HG03439 (cell line): ENCODE measurements around the gene EIF4E2.

Source experiments
- ATAC-seq: cut with Tn5 transposase; IDR thresholded peaks from one replicate; pipeline ENCODE4 v1.9.1; 2021; ENCODE audit warnings: mild to moderate bottlenecking, moderate library complexity; ENCODE audit not compliant: unreplicated experiment

EIF4E2 gene

DNA sequence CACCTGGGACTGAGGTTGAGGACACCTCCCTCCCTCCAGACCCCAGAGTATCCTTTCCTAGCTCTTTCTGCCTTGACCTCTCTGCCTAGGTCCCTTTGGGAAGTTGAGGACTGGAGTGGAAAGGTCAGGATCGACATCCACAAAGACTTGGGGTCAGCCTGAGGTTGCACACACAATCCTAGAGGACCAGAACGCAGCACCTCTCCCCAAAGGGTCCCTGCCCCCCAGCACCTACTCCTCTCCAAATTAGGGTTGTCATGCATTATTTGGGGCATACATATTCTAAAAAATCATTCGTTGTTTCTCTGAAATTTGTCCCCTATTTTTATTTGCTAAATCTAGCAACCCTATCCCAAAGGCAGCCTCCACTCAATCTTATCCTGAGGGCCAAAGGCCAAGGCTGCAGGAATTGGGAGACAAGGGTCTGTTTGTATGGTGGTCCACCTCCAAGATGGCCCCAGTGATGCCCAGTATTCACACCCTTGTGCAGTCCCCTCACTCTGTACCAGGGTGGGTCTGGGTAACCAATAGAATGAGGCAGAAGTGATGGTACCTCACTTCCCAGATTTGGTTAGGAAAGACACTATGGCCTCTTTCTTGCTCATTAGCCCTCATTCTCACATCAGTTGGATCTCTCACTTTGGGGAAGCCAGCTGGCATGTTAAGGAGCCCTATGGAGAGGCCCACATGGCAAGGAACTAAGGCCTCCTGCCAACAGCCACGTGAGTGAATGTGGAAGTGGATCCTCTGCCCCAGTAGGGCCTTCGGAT is 14.5 kb upstream of the EIF4E2 start:
- no peak for ATAC-seq

GRCh38 chr2:232537079-232537478 is 13.4 kb upstream of the EIF4E2 start:
- no peak for ATAC-seq

- ATAC-seq = no peak
These were observed 13.0 kb upstream of the EIF4E2 start for GRCh38 chr2:232537499-232537898.

- no peak for ATAC-seq
These were observed 11.8 kb upstream of the EIF4E2 start for GRCh38 chr2:232538671-232539070.

DNA sequence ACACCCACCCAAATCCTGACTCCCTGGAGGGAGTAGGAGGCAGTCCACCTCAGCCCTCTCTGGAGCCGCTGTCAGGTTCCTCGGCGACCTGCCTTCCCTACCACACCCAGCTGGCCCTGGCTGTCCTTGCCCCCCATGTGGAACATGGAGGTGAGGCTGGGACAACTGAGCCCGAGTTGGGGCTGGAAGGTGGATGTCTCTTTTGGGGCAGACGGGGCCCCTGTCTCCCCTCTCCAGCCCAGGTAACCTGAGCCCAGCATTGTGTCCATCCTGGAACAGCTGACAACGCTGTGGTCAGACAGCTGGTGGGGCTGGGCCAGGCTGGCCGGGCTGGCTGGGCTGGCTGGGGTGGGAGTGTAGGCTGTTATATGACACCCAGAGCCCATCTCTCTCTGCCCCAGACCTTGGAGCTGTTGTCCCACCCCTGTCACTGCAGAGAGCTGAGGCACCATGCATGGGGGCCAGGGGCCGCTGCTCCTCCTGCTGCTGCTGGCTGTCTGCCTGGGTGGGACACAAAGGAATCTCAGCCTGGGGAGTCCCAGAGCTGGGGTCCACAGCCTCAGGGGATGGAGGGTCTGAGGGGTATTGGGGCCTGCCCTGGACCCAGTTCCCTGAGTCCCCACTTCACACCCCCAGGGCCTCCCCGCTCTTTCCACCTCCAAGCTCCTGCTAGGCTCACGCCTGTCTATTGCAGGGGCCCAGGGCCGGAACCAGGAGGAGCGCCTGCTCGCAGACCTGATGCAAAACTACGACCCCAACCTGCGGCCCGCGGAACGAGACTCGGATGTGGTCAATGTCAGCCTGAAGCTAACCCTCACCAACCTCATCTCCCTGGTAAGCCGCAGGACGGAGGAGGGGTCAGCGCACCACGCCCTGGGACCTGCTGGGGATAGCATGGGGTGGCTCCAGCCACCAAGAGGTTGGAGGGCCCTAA is 10.9 kb upstream of the EIF4E2 start, which contains the start of gene CHRNG:
Gene CHRNG (plus strand): TSS at position 395 of the 934 bp plus-strand sequence. CDS start 56 bp downstream, at position 451.
- ATAC-seq = no peak

DNA sequence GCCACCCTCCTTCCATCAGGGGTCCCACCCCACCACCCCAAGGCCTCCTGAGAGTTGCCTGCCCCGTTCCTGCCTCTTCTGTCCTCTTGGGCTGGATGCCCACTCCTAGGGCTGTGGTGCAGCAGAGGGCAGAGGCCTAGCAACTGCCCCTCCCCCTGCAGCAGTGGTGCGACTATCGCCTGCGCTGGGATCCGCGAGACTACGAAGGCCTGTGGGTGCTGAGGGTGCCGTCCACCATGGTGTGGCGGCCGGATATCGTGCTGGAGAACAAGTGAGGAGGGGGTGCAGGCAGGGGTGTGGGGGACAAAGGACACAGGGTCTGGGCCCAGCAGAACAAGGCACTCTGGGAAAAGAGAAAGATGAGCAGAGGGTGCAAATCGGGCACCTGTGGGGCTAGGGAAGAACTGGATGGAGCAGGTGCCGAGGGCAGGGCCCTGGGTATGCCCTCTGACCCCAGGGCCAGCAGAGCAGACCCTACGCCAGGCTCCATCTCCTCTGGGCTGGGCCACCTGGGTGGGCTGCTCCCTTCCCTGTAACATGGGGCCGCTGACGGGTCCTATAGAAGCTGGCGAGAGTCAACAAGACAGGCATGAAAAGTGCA is 9.9 kb upstream of the EIF4E2 start:
- no peak for ATAC-seq

GRCh38 chr2:232541195-232541960 is 9.1 kb upstream of the EIF4E2 start:
- ATAC-seq = no peak

DNA sequence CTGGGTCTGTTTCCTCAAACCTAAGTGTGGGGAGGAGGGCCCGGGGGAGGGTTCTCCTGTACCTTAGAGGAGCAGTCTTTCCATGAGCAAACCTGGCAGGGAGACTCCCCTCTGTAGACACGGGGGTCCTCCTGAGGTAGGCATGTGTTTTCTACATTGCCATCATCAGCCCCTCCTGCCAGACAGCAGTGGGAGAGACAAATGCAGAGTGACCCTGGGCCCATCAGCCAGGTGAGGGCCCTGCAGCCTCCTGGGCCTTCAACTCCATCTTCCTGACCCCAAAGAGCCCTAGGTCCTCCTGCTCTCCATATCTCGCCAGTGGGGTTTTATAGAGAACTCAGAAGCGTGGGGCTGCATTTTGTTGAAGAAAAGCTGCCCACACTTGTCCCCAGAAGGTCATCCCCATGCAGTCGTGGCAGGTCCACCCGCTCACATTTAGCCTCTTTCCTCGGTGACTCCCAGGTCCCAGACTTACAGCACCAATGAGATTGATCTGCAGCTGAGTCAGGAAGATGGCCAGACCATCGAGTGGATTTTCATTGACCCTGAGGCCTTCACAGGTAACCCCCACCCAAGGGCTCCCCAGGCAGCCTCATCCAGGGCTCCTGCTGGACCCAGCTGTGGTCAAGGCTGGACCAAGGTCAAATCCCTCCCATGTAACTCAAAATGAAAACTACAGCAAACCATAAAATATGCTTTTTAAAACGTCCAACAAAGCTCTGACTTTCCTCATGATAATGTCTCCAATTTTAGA is 8.4 kb upstream of the EIF4E2 start:
- ATAC-seq = no peak

DNA sequence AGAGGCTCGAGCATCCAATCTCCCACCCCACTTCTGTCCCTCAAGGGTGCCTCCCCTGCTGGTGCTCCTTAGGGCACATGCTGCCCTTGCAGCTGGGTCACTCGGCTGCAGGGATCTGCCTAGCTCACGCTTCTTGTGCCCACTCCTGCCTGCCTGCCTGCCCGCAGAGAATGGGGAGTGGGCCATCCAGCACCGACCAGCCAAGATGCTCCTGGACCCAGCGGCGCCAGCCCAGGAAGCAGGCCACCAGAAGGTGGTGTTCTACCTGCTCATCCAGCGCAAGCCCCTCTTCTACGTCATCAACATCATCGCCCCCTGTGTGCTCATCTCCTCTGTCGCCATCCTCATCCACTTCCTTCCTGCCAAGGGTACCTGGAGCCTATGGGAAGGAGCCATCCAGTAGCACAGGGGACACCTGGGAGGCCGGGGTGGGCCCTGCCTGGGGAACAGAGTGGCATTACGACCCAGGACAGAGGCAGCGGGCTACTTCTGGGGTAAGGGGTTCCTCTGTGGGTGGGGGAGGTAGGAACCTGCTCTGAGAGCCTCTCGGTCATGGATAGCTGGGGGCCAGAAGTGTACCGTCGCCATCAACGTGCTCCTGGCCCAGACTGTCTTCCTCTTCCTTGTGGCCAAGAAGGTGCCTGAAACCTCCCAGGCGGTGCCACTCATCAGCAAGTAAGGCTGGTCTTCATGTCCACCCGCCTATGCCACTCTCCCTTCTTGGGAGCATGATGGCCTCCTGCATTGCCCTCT is 7.6 kb upstream of the EIF4E2 start:
- ATAC-seq = no peak

- ATAC-seq = no peak
These were observed 7.0 kb upstream of the EIF4E2 start for GRCh38 chr2:232543491-232543890.

DNA sequence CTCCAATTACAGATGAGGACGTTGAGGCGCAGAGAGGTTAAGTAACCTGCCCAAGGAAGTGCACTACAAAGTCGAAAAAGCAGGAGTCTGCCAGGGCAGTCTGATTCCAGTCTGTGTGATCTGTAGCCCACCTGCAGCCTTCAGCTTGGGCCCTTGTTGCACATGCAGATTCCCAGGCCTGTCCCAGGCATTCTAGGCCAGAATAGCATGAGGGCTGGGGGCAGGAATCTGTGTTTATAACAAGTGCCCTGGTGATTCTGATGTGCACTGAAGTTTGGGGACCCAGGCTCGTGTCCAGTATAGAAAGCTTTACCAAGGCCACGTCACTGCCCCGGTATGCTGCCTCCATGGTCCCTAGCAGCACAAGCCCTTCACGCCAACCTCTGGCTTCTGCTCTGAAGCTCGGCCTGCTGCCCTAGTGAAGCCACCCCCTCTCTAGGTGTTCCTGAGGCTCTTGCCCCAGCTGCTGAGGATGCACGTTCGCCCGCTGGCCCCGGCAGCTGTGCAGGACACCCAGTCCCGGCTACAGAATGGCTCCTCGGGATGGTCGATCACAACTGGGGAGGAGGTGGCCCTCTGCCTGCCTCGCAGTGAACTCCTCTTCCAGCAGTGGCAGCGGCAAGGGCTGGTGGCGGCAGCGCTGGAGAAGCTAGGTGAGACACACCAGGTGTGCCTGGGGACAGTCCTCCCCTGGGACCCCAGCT is 6.4 kb upstream of the EIF4E2 start:
- no peak for ATAC-seq

- ATAC-seq = no peak
These were observed 5.8 kb upstream of the EIF4E2 start for GRCh38 chr2:232544674-232545073.

GRCh38 chr2:232545511-232546375 is 4.7 kb upstream of the EIF4E2 start:
- no peak for ATAC-seq

- no peak for ATAC-seq
These were observed 2.5 kb upstream of the EIF4E2 start for GRCh38 chr2:232547991-232548390.

- ATAC-seq = peak; percentile 35
These were observed 685 bp upstream of the EIF4E2 start for GRCh38 chr2:232549655-232550353.

DNA sequence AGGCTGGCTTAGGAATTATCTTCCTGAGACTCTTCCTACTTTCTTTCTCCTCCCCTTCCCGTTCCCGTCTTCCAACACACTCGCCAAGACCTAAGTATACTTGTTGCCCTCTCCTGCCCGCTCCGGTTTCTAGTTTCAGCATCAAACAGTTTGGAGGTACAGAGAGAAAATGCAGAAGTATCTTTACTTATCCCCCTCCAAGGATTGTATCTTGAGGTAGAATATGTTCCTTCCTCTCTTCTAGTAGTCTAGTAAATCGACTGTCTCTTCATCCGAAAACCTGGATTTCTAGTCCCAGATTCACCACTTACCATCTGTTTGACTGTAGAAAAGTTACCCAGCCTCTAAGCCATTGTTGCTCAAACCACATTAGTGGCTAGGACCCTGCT is 755 bp downstream of the EIF4E2 start:
- ATAC-seq = no peak

- no peak for ATAC-seq
These were observed 1.3 kb downstream of the EIF4E2 start for GRCh38 chr2:232551776-232552175.
